HEK293T (cell line): ENCODE measurements around the gene RASSF4.
A peak's percentile ranks its signal among the peaks of the same experiment; 100 is the strongest.

Source experiments
- CTCF ChIA-PET: fragments of 350-600 bp; formaldehyde crosslinking; extraction: SDS; loops from one replicate; lab custom pipeline; 2021; ENCODE audit warnings: antibody characterized with exemption, inconsistent platforms; lab: Yijun Ruan, JAX
- POLR2A ChIA-PET: fragments of 350-600 bp; formaldehyde crosslinking; extraction: SDS; loops from one replicate; lab custom pipeline; 2020; ENCODE audit warnings: antibody characterized with exemption, inconsistent platforms; lab: Yijun Ruan, JAX
- DNase-seq: peaks from one replicate; pipeline ENCODE4 v3.0.0; 2012; ENCODE audit warnings: mixed read lengths; ENCODE audit errors: extremely low spot score
- ARNT ChIP-seq: fragments of 450-650 bp; IDR thresholded peaks from 2 replicates; pipeline ENCODE4 v1.6.1; 2017; ENCODE audit warnings: mild to moderate bottlenecking
- BHLHE40 ChIP-seq: fragments of 450-650 bp; IDR thresholded peaks from 2 replicates; pipeline ENCODE4 v1.6.1; 2016; ENCODE audit warnings: mild to moderate bottlenecking, moderate library complexity, borderline replicate concordance
- CTBP1 ChIP-seq: fragments of 450-650 bp; IDR thresholded peaks from 2 replicates; pipeline ENCODE4 v1.6.1; 2016; ENCODE audit warnings: borderline replicate concordance
- ELF4 ChIP-seq: fragments of 450-650 bp; IDR thresholded peaks from 2 replicates; pipeline ENCODE4 v1.6.1; 2017; ENCODE audit warnings: antibody characterized with exemption
- FOXA1 ChIP-seq: fragments of 450-650 bp; IDR thresholded peaks from 2 replicates; pipeline ENCODE4 v1.6.1; 2016; ENCODE audit warnings: mild to moderate bottlenecking
- FOXK2 ChIP-seq: fragments of 450-650 bp; IDR thresholded peaks from 2 replicates; pipeline ENCODE4 v1.6.1; 2016; ENCODE audit warnings: mild to moderate bottlenecking
- FOXM1 ChIP-seq: fragments of 450-650 bp; IDR thresholded peaks from 2 replicates; pipeline ENCODE4 v1.6.1; 2017; ENCODE audit warnings: mild to moderate bottlenecking, borderline replicate concordance
- HDGF ChIP-seq: fragments of 450-650 bp; IDR thresholded peaks from 2 replicates; pipeline ENCODE4 v1.6.1; 2017; ENCODE audit warnings: antibody characterized with exemption, borderline replicate concordance
- L3MBTL2 ChIP-seq: fragments of 450-650 bp; conservative IDR thresholded peaks from 2 replicates; pipeline ENCODE4 v1.6.1; 2016; ENCODE audit warnings: mild to moderate bottlenecking
- LEF1 ChIP-seq: fragments of 450-650 bp; IDR thresholded peaks from 2 replicates; pipeline ENCODE4 v1.6.1; 2017; ENCODE audit warnings: mild to moderate bottlenecking, borderline replicate concordance
- NFRKB ChIP-seq: fragments of 450-650 bp; IDR thresholded peaks from 2 replicates; pipeline ENCODE4 v1.6.1; 2016; ENCODE audit warnings: mild to moderate bottlenecking, moderate library complexity
- PKNOX1 ChIP-seq: fragments of 450-650 bp; IDR thresholded peaks from 2 replicates; pipeline ENCODE4 v1.6.1; 2016
- SP1 ChIP-seq: fragments of 450-650 bp; IDR thresholded peaks from 2 replicates; pipeline ENCODE4 v1.6.1; 2017
- SUZ12 ChIP-seq: fragments of 450-650 bp; IDR thresholded peaks from 2 replicates; pipeline ENCODE4 v1.6.1; 2016; ENCODE audit warnings: mild to moderate bottlenecking
- TARDBP ChIP-seq: fragments of 450-650 bp; IDR thresholded peaks from 2 replicates; pipeline ENCODE4 v1.6.1; 2016
- ZNF384 ChIP-seq: fragments of 450-650 bp; IDR thresholded peaks from 2 replicates; pipeline ENCODE4 v1.6.1; 2016

RASSF4 gene

GRCh38 chr10:44959247-44960087 lies at the start of gene RASSF4:
RASSF4 (plus strand) TSS chr10:44959802; CDS start chr10:44970203, 10,401 bp downstream.
- ChIA-PET CTCF (interaction anchor here (0.7 kb wide), 1 partner anchor 16 kb away, joined by 3 read pairs; no protein-coding TSS in a partner anchor), POLR2A (interaction anchor here (0.7 to 1.4 kb wide), 2 partner anchors 10 to 19 kb away, joined by 5 to 6 read pairs; partner anchors contain the start of gene DEPP1)
- TF ChIP-seq BHLHE40 = no peak
- TF ChIP-seq SP1 = no peak
- TF ChIP-seq ELF4 = peak; percentile 35; the same call in 1 of the 2 replicates
- TF ChIP-seq SUZ12 = no peak
- DNase-seq = peak; percentile 96

- TF ChIP-seq NFRKB = no peak
- no peak for TF ChIP-seq BHLHE40
- no peak for TF ChIP-seq L3MBTL2
- TF ChIP-seq ZNF384 = no peak
- no peak for TF ChIP-seq FOXA1
- TF ChIP-seq ELF4 = no peak
- no peak for TF ChIP-seq HDGF
- DNase-seq = no peak
- CTCF ChIA-PET = no interaction called here
- POLR2A ChIA-PET = no interaction called here
Measured at GRCh38 chr10:44909910-44910309, 49.7 kb upstream of the RASSF4 start.

GRCh38 chr10:44910602-44911001 lies 49.0 kb upstream of the RASSF4 start:
- DNase-seq = no peak
- CTCF ChIA-PET = interaction anchor here (1.7 kb wide), 1 partner anchor 14 kb away, joined by 6 read pairs; no protein-coding TSS in a partner anchor
- TF ChIP-seq TARDBP (no peak), SUZ12 (no peak), ZNF384 (no peak), HDGF (no peak), LEF1 (no peak), CTBP1 (no peak), PKNOX1 (no peak), ARNT (no peak), BHLHE40 (no peak), FOXM1 (no peak), ELF4 (no peak), FOXK2 (no peak)
- POLR2A ChIA-PET = no interaction called here

- peak; percentile 68 for DNase-seq
- CTCF ChIA-PET = interaction anchor here (1.7 kb wide), 1 partner anchor 14 kb away, joined by 6 read pairs; no protein-coding TSS in a partner anchor
- POLR2A ChIA-PET = no interaction called here
- TF ChIP-seq CTBP1 = no peak
- TF ChIP-seq L3MBTL2 = no peak
- no peak for TF ChIP-seq ZNF384
- no peak for TF ChIP-seq NFRKB
- TF ChIP-seq BHLHE40 = no peak
- TF ChIP-seq FOXM1 = no peak
- TF ChIP-seq LEF1 = no peak
- TF ChIP-seq TARDBP = no peak
- TF ChIP-seq SUZ12 = no peak
- TF ChIP-seq PKNOX1 = no peak
- TF ChIP-seq HDGF = no peak
- TF ChIP-seq ARNT = no peak
Measured at GRCh38 chr10:44911081-44911540, 48.5 kb upstream of the RASSF4 start, which contains the start of gene TMEM72. TMEM72 (plus strand) TSS chr10:44911337; CDS start chr10:44911513, 176 bp downstream.

- CTCF ChIA-PET = interaction anchor here (0.7 to 1.7 kb wide), 2 partner anchors 13 to 14 kb away, joined by 4 to 6 read pairs; no protein-coding TSS in a partner anchor
- no peak for TF ChIP-seq FOXA1
- no peak for TF ChIP-seq SUZ12
- TF ChIP-seq ELF4 = no peak
- no peak for TF ChIP-seq BHLHE40
- no peak for TF ChIP-seq FOXK2
- no peak for TF ChIP-seq SP1
- TF ChIP-seq PKNOX1 = no peak
- TF ChIP-seq FOXM1 = no peak
- TF ChIP-seq ARNT = no peak
- no peak for TF ChIP-seq L3MBTL2
- TF ChIP-seq LEF1 = no peak
- POLR2A ChIA-PET = no interaction called here
- DNase-seq = no peak
Measured at GRCh38 chr10:44911951-44912350, 47.7 kb upstream of the RASSF4 start.
